CD14-positive monocyte (primary cell): ENCODE data around the gene TMX3. TPM values are rescaled to one million over a fixed set of nuclear protein-coding genes. Genes with fewer than 3 reads are reported as not detected.

Experiments used
- DNase-seq, 3 donors: peaks; one replicate each; pipeline ENCODE4 v3.0.0-alpha.2; 2011 to 2022
- H2AFZ ChIP-seq: 2 replicates; pipeline ENCODE4 v1.6.0; 2012; ENCODE audit warnings: mild to moderate bottlenecking, low read depth, low read length, inconsistent platforms; ENCODE audit not compliant: insufficient read depth, poor library complexity, severe bottlenecking
- H3K27ac ChIP-seq, 2 donors: 1 replicate in 1 of 2; 2 replicates in 1 of 2; pipeline ENCODE4 v1.5.1; 2012 to 2013; ENCODE audit warnings: low read length in 2 of 2, control low read depth in 1 of 2, inconsistent platforms in 1 of 2, low read depth in 1 of 2, mild to moderate bottlenecking in 1 of 2
- H3K27me3 ChIP-seq, 2 donors: one replicate each; pipeline versions ENCODE4 v1.6.0 to v1.6.1; 2011 to 2013; ENCODE audit warnings: low read length in 2 of 2; ENCODE audit not compliant: control insufficient read depth in 2 of 2, insufficient read depth in 2 of 2
- H3K36me3 ChIP-seq, 2 donors: replicated peaks in 1 of 2; 1 replicate in 1 of 2; 2 replicates in 1 of 2; pipeline versions ENCODE4 v1.5.1 to v1.6.1; 2012 to 2013; ENCODE audit warnings: low read length in 2 of 2, control low read depth in 1 of 2, inconsistent platforms in 1 of 2, mild to moderate bottlenecking in 1 of 2; ENCODE audit not compliant: insufficient read depth in 2 of 2, control insufficient read depth in 1 of 2
- H3K4me1 ChIP-seq, 2 donors: 1 replicate in 1 of 2; 2 replicates in 1 of 2; pipeline versions ENCODE4 v1.5.1 to v1.6.1; 2012 to 2013; ENCODE audit warnings: low read length in 2 of 2, control low read depth in 1 of 2, inconsistent platforms in 1 of 2, mild to moderate bottlenecking in 1 of 2, moderate library complexity in 1 of 2; ENCODE audit not compliant: insufficient read depth in 2 of 2, control insufficient read depth in 1 of 2
- H3K4me2 ChIP-seq: replicated peaks from 2 replicates; pipeline ENCODE3; 2012; ENCODE audit warnings: low read length, moderate library complexity, mild to moderate bottlenecking; ENCODE audit not compliant: poor library complexity, severe bottlenecking; ENCODE audit errors: extremely low read depth
- H3K4me3 ChIP-seq, 3 experiments: fragments of 200-600 bp in 1 of 3; sonication (generic) in 1 of 3; replicated peaks in 1 of 3; 1 replicate in 2 of 3; 2 replicates in 1 of 3; pipeline ENCODE4 v1.5.1; 2011 to 2013; ENCODE audit warnings: low read length in 3 of 3, mild to moderate bottlenecking in 3 of 3, control low read depth in 2 of 3, low read depth in 2 of 3, inconsistent platforms in 1 of 3, moderate library complexity in 1 of 3
- H3K79me2 ChIP-seq: 2 replicates; pipeline ENCODE4 v1.6.0; 2012; ENCODE audit warnings: mild to moderate bottlenecking, control low read depth, inconsistent platforms, low read length, moderate library complexity; ENCODE audit not compliant: insufficient read depth
- H3K9ac ChIP-seq: 2 replicates; pipeline ENCODE4 v1.6.0; 2017; ENCODE audit warnings: low read length, mild to moderate bottlenecking; ENCODE audit not compliant: insufficient read depth, poor library complexity, severe bottlenecking
- H3K9me3 ChIP-seq, 2 donors: replicated peaks in 1 of 2; 1 replicate in 1 of 2; 2 replicates in 1 of 2; pipeline versions ENCODE4 v1.5.1 to v1.6.1; 2012 to 2013; ENCODE audit warnings: low read length in 2 of 2, control low read depth in 1 of 2; ENCODE audit not compliant: control insufficient read depth in 1 of 2, insufficient read depth in 1 of 2
- H4K20me1 ChIP-seq: 2 replicates; pipeline ENCODE4 v1.6.0; 2012; ENCODE audit warnings: mild to moderate bottlenecking, low read length, control low read depth, moderate library complexity; ENCODE audit not compliant: insufficient read depth
- H3K27ac Mint-ChIP-seq, 7 donors: one replicate each; pipeline ENCODE4 v1.8.0; 2020; ENCODE audit warnings: mild to moderate bottlenecking in 7 of 7, mixed read lengths in 7 of 7, moderate library complexity in 6 of 7, inconsistent platforms in 2 of 7
- H3K27me3 Mint-ChIP-seq, 3 donors: one replicate each; pipeline ENCODE4 v1.8.0; 2021 to 2022; ENCODE audit warnings: low read depth in 3 of 3, mild to moderate bottlenecking in 3 of 3, mixed read lengths in 3 of 3, moderate library complexity in 3 of 3, inconsistent platforms in 1 of 3
- H3K36me3 Mint-ChIP-seq, 2 donors: one replicate each; pipeline ENCODE4 v1.8.0; 2020; ENCODE audit warnings: mixed read lengths in 2 of 2, inconsistent platforms in 1 of 2, mild to moderate bottlenecking in 1 of 2
- H3K4me1 Mint-ChIP-seq: one replicate; pipeline ENCODE4 v1.8.0; 2020; ENCODE audit warnings: mild to moderate bottlenecking, mixed read lengths
- H3K4me3 Mint-ChIP-seq, 2 donors: one replicate each; pipeline ENCODE4 v1.8.0; 2020; ENCODE audit warnings: mild to moderate bottlenecking in 2 of 2, mixed read lengths in 2 of 2, moderate library complexity in 1 of 2
- H3K9me3 Mint-ChIP-seq, 7 donors: one replicate each; pipeline ENCODE4 v1.8.0; 2020 to 2022; ENCODE audit warnings: mixed read lengths in 7 of 7, mild to moderate bottlenecking in 6 of 7, moderate library complexity in 6 of 7, inconsistent platforms in 2 of 7
- WGBS: methylation state at CpG from one replicate; pipeline ENCODE4 v1.1.5; 2013; ENCODE audit warnings: missing lambda C conversion rate; ENCODE audit not compliant: insufficient coverage; 5-methylcytosine and 5-hydroxymethylcytosine counted together
- intact Hi-C, 2 donors: fragments of 100-400 bp; cut with micrococcal nuclease; formaldehyde crosslinking; loops; one replicate each; pipeline versions ENCODE4 v1.15.0 to v1.15.1; 2023
- polyA plus RNA-seq, 3 donors: library from polyadenylated mRNA; depleted of rRNA in 1 of 3; unstranded in 2 of 3; stranded (reverse) in 1 of 3; fragments of 300-500 nt in 2 of 3; fragments of >200 nt in 1 of 3; fragmentation: Illumina TruSeq in 2 of 3; gene quantifications; 1 replicate in 2 of 3; 2 replicates in 1 of 3; pipeline ENCODE4 v1.2.3, GENCODE V29; 2012 to 2021
- TF ChIP-seq, protein P1 (sequence below): fragments of 200-600 bp; IDR thresholded peaks from one replicate; pipeline ENCODE4 v1.8.0; 2022; ENCODE audit warnings: antibody characterized with exemption, mild to moderate bottlenecking

TMX3 gene
- polyA plus RNA-seq, 3 donors = 13.7 to 37.7 (median 16.5) TPM

DNA sequence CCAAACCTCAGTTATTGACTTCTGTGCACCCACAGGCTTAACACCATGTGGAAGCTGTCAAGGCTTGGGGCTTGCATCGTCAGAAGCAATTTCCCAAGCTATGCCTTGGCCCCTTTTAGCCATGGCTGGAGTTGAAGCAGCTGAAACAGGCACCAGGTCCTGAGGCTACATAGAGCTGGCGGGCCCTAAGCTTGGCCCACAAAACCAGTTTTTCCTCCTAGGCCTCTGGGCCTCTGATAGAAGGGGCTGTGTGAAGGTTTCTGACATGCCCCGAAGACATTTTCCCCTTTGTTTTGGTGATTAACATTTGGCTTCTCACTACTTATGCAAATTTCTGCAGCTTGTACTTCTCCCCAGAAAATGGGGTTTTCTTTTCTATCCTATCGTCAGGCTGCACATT is 9.1 kb upstream of the TMX3 start:
- 100% methylated on average over 1 of the region's 4 CpGs for WGBS
- Histone ChIP-seq H2AFZ (no peak overlapping the region), H3K27ac (peak overlapping the region in 1 of 2 donors; percentile 83), H3K9ac (no peak overlapping the region), H3K4me3 (no peak overlapping the region), H3K36me3 (no peaks in the 10 kb centered on the region), H3K4me2 (no peak overlapping the region), H4K20me1 (no peaks in the 10 kb centered on the region), H3K9me3 (peaks cover 0 to 10% of the 10 kb centered on the region in 2 donors), H3K4me1 (peaks cover 45 to 48% of the 10 kb centered on the region in 2 donors), H3K79me2 (no peaks in the 10 kb centered on the region), H3K27me3 (no peaks in the 10 kb centered on the region)
- no peak for DNase-seq
- TF ChIP-seq, protein P1, sequence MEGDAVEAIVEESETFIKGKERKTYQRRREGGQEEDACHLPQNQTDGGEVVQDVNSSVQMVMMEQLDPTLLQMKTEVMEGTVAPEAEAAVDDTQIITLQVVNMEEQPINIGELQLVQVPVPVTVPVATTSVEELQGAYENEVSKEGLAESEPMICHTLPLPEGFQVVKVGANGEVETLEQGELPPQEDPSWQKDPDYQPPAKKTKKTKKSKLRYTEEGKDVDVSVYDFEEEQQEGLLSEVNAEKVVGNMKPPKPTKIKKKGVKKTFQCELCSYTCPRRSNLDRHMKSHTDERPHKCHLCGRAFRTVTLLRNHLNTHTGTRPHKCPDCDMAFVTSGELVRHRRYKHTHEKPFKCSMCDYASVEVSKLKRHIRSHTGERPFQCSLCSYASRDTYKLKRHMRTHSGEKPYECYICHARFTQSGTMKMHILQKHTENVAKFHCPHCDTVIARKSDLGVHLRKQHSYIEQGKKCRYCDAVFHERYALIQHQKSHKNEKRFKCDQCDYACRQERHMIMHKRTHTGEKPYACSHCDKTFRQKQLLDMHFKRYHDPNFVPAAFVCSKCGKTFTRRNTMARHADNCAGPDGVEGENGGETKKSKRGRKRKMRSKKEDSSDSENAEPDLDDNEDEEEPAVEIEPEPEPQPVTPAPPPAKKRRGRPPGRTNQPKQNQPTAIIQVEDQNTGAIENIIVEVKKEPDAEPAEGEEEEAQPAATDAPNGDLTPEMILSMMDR = no peak
- peaks cover 0 to 2% (median 0%) of the 10 kb centered on the region in 3 donors for H3K27me3 Mint-ChIP-seq
- intact Hi-C loops = no loop called here
- H3K36me3 Mint-ChIP-seq = peaks cover 1 to 5% of the 10 kb centered on the region in 2 donors
- peaks cover 2 to 14% (median 7%) of the 10 kb centered on the region in 7 donors for H3K9me3 Mint-ChIP-seq
- no peak overlapping the region for H3K4me3 Mint-ChIP-seq
- H3K4me1 Mint-ChIP-seq = peaks cover 45% of the 10 kb centered on the region
- peak overlapping the region in 1 of 7 donors; percentile 19 for H3K27ac Mint-ChIP-seq

DNA sequence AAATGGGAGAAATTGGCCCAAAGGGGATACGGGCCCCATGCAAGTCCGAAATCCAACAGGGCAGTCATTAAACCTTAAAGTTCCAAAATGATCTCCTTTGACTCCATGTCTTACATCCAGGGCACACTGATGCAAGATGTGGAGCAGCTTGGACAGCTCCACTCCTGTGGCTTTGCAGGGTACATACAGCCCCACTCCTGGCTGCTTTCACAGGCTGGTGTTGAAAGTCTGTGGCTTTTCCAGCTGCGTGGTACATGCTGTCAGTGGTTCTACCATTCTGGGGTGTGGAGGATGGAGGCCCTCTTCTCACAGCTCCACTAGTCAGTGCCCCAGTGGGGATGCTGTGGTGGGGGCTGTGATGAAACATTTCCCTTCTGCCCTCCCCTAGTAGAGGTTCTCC is 8.6 kb upstream of the TMX3 start:
- Mint-ChIP-seq H3K36me3 (peaks cover 1 to 5% of the 10 kb centered on the region in 2 donors), H3K4me1 (peaks cover 40% of the 10 kb centered on the region), H3K4me3 (no peak overlapping the region), H3K27me3 (peaks cover 0 to 2% (median 0%) of the 10 kb centered on the region in 3 donors), H3K9me3 (peaks cover 2 to 14% (median 7%) of the 10 kb centered on the region in 7 donors), H3K27ac (peak overlapping the region; percentile 70 to 92 (median 87))
- Histone ChIP-seq H3K4me3 (peak overlapping the region in 1 of 3 experiments; percentile 10), H3K4me1 (peaks cover 43% of the 10 kb centered on the region in 2 donors), H3K9ac (no peak overlapping the region), H3K27me3 (no peaks in the 10 kb centered on the region), H3K9me3 (peaks cover 0 to 10% of the 10 kb centered on the region in 2 donors), H3K36me3 (no peaks in the 10 kb centered on the region), H3K27ac (peak overlapping the region; percentile 55 to 83), H3K4me2 (no peak overlapping the region), H2AFZ (no peak overlapping the region), H3K79me2 (no peaks in the 10 kb centered on the region), H4K20me1 (no peaks in the 10 kb centered on the region)
- DNase-seq = no peak
- TF ChIP-seq, protein P1 = no peak
- intact Hi-C loops = no loop called here
- 100% methylated on average over 2 of the region's 3 CpGs for WGBS
